Caco-2 (cell line): ENCODE measurements around the gene MEOX1. TPM values are rescaled to one million over a fixed set of nuclear protein-coding genes. Genes with fewer than 3 reads are reported as not detected.

Experiments
- BruUV-seq: library from RNA; stranded (reverse); fragments of 400-500 nt; replicated peaks from 2 replicates; lab custom pipeline; 2021; lab: Mats Ljungman, UMichigan
- CTCF ChIA-PET: fragments of 300-600 bp; sonication (Branson Sonifier 250); formaldehyde crosslinking; loops from one replicate; lab custom pipeline; 2022; ENCODE audit warnings: antibody characterized with exemption; lab: Charles Lee
- POLR2A ChIA-PET: fragments of 300-600 bp; sonication (Branson Sonifier 250); formaldehyde crosslinking; loops from one replicate; lab custom pipeline; 2022; ENCODE audit warnings: antibody characterized with exemption; lab: Charles Lee
- DNase-seq, 2 experiments: peaks; one replicate each; pipeline versions ENCODE4 v3.0.0 to v3.0.0-alpha.2; 2020 to 2022
- H3K27me3 ChIP-seq: replicated peaks from 2 replicates; pipeline ENCODE4 v1.6.0; 2011; ENCODE audit warnings: low read length; ENCODE audit not compliant: control insufficient read depth, insufficient read depth
- H3K36me3 ChIP-seq: 2 replicates; pipeline ENCODE4 v1.5.1; 2011; ENCODE audit warnings: low read length; ENCODE audit not compliant: control insufficient read depth, insufficient read depth
- H3K4me1 ChIP-seq: fragments of 250-450 bp; sonication (Bioruptor Pico); 2 replicates; pipeline ENCODE4 v1.5.1; 2020; ENCODE audit warnings: mild to moderate bottlenecking
- H3K4me3 ChIP-seq: 2 replicates; pipeline ENCODE4 v1.5.1; 2011; ENCODE audit warnings: low read depth, mild to moderate bottlenecking, control low read depth, low read length
- H3K9me3 ChIP-seq: fragments of 250-450 bp; sonication (Bioruptor Pico); 2 replicates; pipeline ENCODE4 v1.5.1; 2020; ENCODE audit warnings: mild to moderate bottlenecking, moderate library complexity
- H3K27ac Mint-ChIP-seq: one replicate; pipeline ENCODE4 v1.8.0; 2022; ENCODE audit warnings: mixed read lengths; ENCODE audit not compliant: unreplicated experiment
- H3K27me3 Mint-ChIP-seq: one replicate; pipeline ENCODE4 v1.8.0; 2022; ENCODE audit warnings: mixed read lengths; ENCODE audit not compliant: insufficient read depth, unreplicated experiment
- H3K36me3 Mint-ChIP-seq: one replicate; pipeline ENCODE4 v1.8.0; 2022; ENCODE audit warnings: mild to moderate bottlenecking, mixed read lengths; ENCODE audit not compliant: insufficient read depth, unreplicated experiment
- H3K4me1 Mint-ChIP-seq: one replicate; pipeline ENCODE4 v1.8.0; 2022; ENCODE audit warnings: low read depth, mixed read lengths; ENCODE audit not compliant: unreplicated experiment
- H3K4me3 Mint-ChIP-seq: one replicate; pipeline ENCODE4 v1.8.0; 2022; ENCODE audit warnings: mild to moderate bottlenecking, moderate library complexity, mixed read lengths; ENCODE audit not compliant: unreplicated experiment
- H3K9me3 Mint-ChIP-seq: one replicate; pipeline ENCODE4 v1.8.0; 2022; ENCODE audit warnings: mixed read lengths; ENCODE audit not compliant: unreplicated experiment
- intact Hi-C: fragments of 100-400 bp; cut with micrococcal nuclease; formaldehyde crosslinking; loops from one replicate; pipeline ENCODE4 v1.10.0; 2022; ENCODE audit not compliant: unreplicated experiment
- total RNA-seq: library from RNA; stranded (reverse); gene quantifications from 2 replicates; pipeline ENCODE4 v1.2.3, GENCODE V29; 2022
- TF ChIP-seq, protein P1 (sequence below), 2 experiments: fragments of 200-600 bp in 1 of 2; IDR thresholded peaks; 1 replicate in 1 of 2; 2 replicates in 1 of 2; pipeline versions ENCODE4 v1.5.1 to v1.8.0; 2011 to 2022; ENCODE audit warnings: antibody characterized with exemption in 1 of 2, control low read depth in 1 of 2, inconsistent platforms in 1 of 2, low read depth in 1 of 2, low read length in 1 of 2, mild to moderate bottlenecking in 1 of 2, moderate library complexity in 1 of 2; ENCODE audit not compliant: insufficient read depth in 1 of 2, severe bottlenecking in 1 of 2, unreplicated experiment in 1 of 2

Gene MEOX1
- total RNA-seq, 1 experiment from 2014 or later = 1.7 TPM

DNA sequence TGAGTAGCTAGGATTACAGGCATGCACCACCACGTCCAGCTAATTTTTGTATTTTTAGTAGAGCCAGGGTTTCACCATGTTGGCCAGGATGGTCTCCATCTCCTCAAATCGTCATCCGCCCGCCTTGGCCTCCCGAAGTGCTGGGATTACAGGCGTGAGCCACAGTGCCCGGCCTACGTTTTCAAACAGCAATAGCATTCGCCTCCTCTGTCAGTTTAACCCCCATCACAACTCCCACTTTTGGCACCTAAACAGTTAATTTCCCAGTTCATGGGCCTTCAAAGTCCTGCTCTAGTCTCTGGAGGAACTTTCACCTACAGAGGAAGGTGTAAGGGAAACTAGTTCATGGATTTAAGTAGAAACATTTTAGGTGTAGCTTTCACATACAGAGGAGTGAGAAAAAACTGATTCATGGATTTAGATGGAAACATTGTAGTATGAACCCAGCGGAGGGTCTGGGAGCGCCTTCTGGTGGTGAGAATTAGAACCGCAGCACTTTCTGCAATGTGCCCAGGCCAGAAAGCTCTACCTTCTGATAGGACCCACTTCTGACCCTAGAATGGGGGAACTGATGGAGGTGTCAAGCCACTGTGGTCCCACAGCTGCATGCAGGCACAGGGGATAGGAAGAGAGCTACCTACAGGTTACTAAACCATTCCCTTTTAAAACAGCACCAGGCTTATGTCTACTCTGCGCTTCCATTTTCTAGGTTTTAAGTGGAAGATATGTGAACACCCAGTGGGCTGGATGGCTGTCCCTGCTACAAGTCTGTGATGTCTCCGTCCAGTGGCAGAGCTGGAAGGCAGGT lies 12.0 kb upstream of the MEOX1 start:
- Mint-ChIP-seq H3K9me3 (no peaks in the 10 kb centered on the region), H3K27me3 (no peaks in the 10 kb centered on the region), H3K36me3 (peaks cover 16% of the 10 kb centered on the region), H3K27ac (peak overlapping the region; percentile 90), H3K4me1 (peaks cover 71% of the 10 kb centered on the region), H3K4me3 (no peak overlapping the region)
- H3K27me3 ChIP-seq = no peaks in the 10 kb centered on the region
- no TSS peak for BruUV-seq
- DNase-seq = peak; percentile 78 to 86
- H3K9me3 ChIP-seq = no peaks in the 10 kb centered on the region
- TF ChIP-seq, protein P1, sequence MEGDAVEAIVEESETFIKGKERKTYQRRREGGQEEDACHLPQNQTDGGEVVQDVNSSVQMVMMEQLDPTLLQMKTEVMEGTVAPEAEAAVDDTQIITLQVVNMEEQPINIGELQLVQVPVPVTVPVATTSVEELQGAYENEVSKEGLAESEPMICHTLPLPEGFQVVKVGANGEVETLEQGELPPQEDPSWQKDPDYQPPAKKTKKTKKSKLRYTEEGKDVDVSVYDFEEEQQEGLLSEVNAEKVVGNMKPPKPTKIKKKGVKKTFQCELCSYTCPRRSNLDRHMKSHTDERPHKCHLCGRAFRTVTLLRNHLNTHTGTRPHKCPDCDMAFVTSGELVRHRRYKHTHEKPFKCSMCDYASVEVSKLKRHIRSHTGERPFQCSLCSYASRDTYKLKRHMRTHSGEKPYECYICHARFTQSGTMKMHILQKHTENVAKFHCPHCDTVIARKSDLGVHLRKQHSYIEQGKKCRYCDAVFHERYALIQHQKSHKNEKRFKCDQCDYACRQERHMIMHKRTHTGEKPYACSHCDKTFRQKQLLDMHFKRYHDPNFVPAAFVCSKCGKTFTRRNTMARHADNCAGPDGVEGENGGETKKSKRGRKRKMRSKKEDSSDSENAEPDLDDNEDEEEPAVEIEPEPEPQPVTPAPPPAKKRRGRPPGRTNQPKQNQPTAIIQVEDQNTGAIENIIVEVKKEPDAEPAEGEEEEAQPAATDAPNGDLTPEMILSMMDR (IDR thresholded peaks at IDR 0.05; ENCODE audit: insufficient read depth in 1 of 2, low read depth in 1 of 2, low read length in 1 of 2, severe bottlenecking in 1 of 2, unreplicated experiment in 1 of 2) = peak; percentile 94 to 97
- H3K4me1 ChIP-seq = peaks cover 75% of the 10 kb centered on the region
- ChIA-PET POLR2A (interaction anchor here (0.5 to 2.3 kb wide), 6 partner anchors 27 to 192 kb away, joined by 3 to 14 read pairs (median 3); no protein-coding TSS in a partner anchor), CTCF (interaction anchor here (0.5 to 5.3 kb wide), 22 partner anchors 8 to 306 kb away, joined by 3 to 208 read pairs (median 3); partner anchors contain the start of gene DHX8)
- intact Hi-C loops = loop anchor here (1.0 kb wide), 1 partner anchor 97 kb away; no protein-coding TSS in a partner anchor
- H3K36me3 ChIP-seq = no peaks in the 10 kb centered on the region
- no peak overlapping the region for H3K4me3 ChIP-seq

DNA sequence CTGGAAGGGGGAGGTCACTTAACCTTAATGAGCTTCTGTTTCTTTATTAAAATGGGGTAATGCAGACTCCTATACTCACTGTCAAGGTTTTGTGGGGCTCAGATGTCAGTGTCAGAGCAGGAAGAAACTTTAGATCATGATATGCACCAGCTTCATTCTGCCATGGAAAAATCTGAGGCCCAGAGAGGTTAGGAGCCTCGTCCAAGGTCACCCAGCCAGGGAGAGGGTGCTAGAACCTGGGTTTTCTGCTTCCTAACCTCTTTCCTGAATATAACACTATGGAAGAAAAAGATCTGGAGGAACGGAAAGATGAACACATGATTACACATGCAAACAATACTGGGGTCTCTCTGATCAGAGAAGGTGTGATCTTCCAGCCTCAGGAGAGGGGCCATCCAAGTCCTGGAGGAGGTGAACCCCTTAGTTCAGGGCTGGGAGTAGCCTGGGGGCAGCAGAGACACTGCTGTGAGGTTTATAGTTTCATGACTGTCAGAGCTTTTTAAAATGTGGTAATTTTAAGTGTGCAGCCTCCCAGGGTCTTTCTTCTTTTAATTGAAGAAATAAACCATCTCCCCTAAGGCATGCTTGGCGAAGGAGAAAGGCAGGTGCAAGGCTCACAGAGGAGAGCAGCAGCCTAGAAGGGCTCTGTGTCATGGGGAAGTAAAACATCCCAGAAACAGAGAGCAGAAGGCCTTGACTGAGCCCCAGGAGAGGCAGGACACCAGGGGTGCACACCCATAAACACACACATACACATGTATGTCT lies 10.2 kb upstream of the MEOX1 start:
- ChIA-PET POLR2A (interaction anchor here (0.6 to 2.7 kb wide), 5 partner anchors 93 to 311 kb away, joined by 3 to 46 read pairs (median 6); no protein-coding TSS in a partner anchor), CTCF (interaction anchor here (1.7 to 5.3 kb wide), 2 partner anchors 86 to 95 kb away, joined by 6 to 208 read pairs; no protein-coding TSS in a partner anchor)
- Mint-ChIP-seq H3K36me3 (peaks cover 32% of the 10 kb centered on the region), H3K4me1 (peaks cover 65% of the 10 kb centered on the region), H3K27ac (peak overlapping the region; percentile 90), H3K9me3 (no peaks in the 10 kb centered on the region), H3K4me3 (no peak overlapping the region), H3K27me3 (no peaks in the 10 kb centered on the region)
- BruUV-seq = TSS peak; percentile 75
- TF ChIP-seq, protein P1 (IDR thresholded peaks at IDR 0.05; ENCODE audit: insufficient read depth in 1 of 2, low read depth in 1 of 2, low read length in 1 of 2, severe bottlenecking in 1 of 2, unreplicated experiment in 1 of 2) = no peak
- no peaks in the 10 kb centered on the region for H3K27me3 ChIP-seq
- H3K9me3 ChIP-seq = no peaks in the 10 kb centered on the region
- no peaks in the 10 kb centered on the region for H3K36me3 ChIP-seq
- no peak for DNase-seq
- intact Hi-C loops = no loop called here
- peaks cover 81% of the 10 kb centered on the region for H3K4me1 ChIP-seq
- no peak overlapping the region for H3K4me3 ChIP-seq
